Measurements from ENCODE around the gene CDC42SE2. TPM values are rescaled to one million over a fixed set of nuclear protein-coding genes. Genes with fewer than 3 reads are reported as not detected.

Gene CDC42SE2
- polyA plus RNA-seq, 3 donors, result 34.4 to 135 (median 92.6) TPM

DNA sequence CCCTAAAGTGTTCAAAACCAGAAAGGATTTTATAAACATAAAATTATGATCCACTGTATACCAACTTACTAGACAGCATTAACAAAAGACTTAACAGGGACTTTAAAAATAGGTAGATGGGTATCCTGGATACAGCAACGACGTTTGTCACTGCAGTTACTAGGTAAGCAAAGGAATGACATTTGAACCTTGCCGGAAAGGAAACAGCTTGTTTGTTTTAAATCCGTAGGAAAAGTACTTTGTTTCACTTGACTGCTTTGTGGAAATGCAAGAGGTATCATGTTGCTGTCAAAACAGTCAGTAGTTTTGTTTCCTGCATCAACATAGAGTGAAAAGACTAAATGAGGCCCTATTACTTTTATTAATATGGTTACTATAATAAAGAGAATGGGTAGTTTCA, 122.9 kb downstream of the CDC42SE2 start:
- H3K9ac ChIP-seq (ENCODE audit: insufficient read depth, low read length, poor library complexity, severe bottlenecking), result no peak overlapping the region
- H3K79me2 ChIP-seq (ENCODE audit: insufficient read depth, low read length), result peaks cover 68% of the 10 kb centered on the region
- no peaks in the 10 kb centered on the region for H3K27me3 ChIP-seq (ENCODE audit: control insufficient read depth in 2 of 2, insufficient read depth in 2 of 2, low read length in 2 of 2)
- Mint-ChIP-seq H3K9me3 (no peaks in the 10 kb centered on the region), H3K4me1 (peaks cover 9% of the 10 kb centered on the region), H3K36me3 (peaks cover 45 to 61% of the 10 kb centered on the region in 2 donors), H3K4me3 (no peak overlapping the region), H3K27me3 (ENCODE audit: low read depth in 3 of 3) (no peaks in the 10 kb centered on the region), H3K27ac (no peak overlapping the region)
- TF ChIP-seq, protein P1, sequence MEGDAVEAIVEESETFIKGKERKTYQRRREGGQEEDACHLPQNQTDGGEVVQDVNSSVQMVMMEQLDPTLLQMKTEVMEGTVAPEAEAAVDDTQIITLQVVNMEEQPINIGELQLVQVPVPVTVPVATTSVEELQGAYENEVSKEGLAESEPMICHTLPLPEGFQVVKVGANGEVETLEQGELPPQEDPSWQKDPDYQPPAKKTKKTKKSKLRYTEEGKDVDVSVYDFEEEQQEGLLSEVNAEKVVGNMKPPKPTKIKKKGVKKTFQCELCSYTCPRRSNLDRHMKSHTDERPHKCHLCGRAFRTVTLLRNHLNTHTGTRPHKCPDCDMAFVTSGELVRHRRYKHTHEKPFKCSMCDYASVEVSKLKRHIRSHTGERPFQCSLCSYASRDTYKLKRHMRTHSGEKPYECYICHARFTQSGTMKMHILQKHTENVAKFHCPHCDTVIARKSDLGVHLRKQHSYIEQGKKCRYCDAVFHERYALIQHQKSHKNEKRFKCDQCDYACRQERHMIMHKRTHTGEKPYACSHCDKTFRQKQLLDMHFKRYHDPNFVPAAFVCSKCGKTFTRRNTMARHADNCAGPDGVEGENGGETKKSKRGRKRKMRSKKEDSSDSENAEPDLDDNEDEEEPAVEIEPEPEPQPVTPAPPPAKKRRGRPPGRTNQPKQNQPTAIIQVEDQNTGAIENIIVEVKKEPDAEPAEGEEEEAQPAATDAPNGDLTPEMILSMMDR (IDR thresholded peaks at IDR 0.05), result no peak
- peaks cover 8% of the 10 kb centered on the region in 2 donors for H3K4me1 ChIP-seq (ENCODE audit: control insufficient read depth in 1 of 2, insufficient read depth in 2 of 2, low read length in 2 of 2)
- DNase-seq, result no peak
- H4K20me1 ChIP-seq (ENCODE audit: insufficient read depth, low read length), result peaks cover 44% of the 10 kb centered on the region
- no peak overlapping the region for H3K27ac ChIP-seq (ENCODE audit: low read depth in 1 of 2, low read length in 2 of 2)
- H3K4me2 ChIP-seq (replicated peaks; ENCODE audit: extremely low read depth, low read length, poor library complexity, severe bottlenecking), result no peak overlapping the region
- peaks cover 59 to 76% of the 10 kb centered on the region in 2 donors for H3K36me3 ChIP-seq (replicated peaks in 1 of 2; ENCODE audit: control insufficient read depth in 1 of 2, insufficient read depth in 2 of 2, low read length in 2 of 2)
- no peak overlapping the region for H2AFZ ChIP-seq (ENCODE audit: insufficient read depth, low read depth, low read length, poor library complexity, severe bottlenecking)
- 100% methylated on average over 1 of the region's 4 CpGs for WGBS (ENCODE audit: insufficient coverage)
- H3K4me3 ChIP-seq (replicated peaks in 1 of 3; ENCODE audit: low read depth in 2 of 3, low read length in 3 of 3), result no peak overlapping the region
- no peaks in the 10 kb centered on the region for H3K9me3 ChIP-seq (replicated peaks in 1 of 2; ENCODE audit: control insufficient read depth in 1 of 2, insufficient read depth in 1 of 2, low read length in 2 of 2)
- intact Hi-C loops (cut with micrococcal nuclease), result loop anchor here in 1 of 2 donors (10.0 kb wide), 1 partner anchor 112 kb away; no protein-coding TSS in a partner anchor

DNA sequence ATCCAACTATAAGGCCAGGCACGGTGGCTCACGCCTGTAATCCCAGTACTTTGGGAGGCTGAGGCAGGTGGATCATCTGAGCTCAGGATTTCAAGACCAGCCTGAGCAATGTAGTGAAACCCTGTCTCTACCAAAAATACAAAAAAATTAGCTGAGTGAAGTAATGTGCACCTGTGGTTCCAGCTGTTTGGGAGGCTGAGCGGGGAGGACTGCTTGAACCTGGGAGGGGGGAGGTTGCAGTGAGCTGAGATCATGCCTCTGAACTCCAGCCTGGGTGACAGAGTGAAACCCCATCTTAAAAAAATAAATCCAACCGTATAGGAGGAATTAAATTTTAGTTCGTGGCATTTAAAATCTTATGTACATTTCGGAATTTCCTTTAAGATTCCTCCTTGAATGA, 123.4 kb downstream of the CDC42SE2 start:
- peaks cover 3% of the 10 kb centered on the region in 2 donors for H3K4me1 ChIP-seq (ENCODE audit: control insufficient read depth in 1 of 2, insufficient read depth in 2 of 2, low read length in 2 of 2)
- no peak overlapping the region for H3K4me2 ChIP-seq (replicated peaks; ENCODE audit: extremely low read depth, low read length, poor library complexity, severe bottlenecking)
- H3K9ac ChIP-seq (ENCODE audit: insufficient read depth, low read length, poor library complexity, severe bottlenecking), result no peak overlapping the region
- H3K4me3 ChIP-seq (replicated peaks in 1 of 3; ENCODE audit: low read depth in 2 of 3, low read length in 3 of 3), result no peak overlapping the region
- H3K27ac ChIP-seq (ENCODE audit: low read depth in 1 of 2, low read length in 2 of 2), result peak overlapping the region in 1 of 2 donors; percentile 38
- peaks cover 5% of the 10 kb centered on the region for H3K4me1 Mint-ChIP-seq
- no peak overlapping the region for H2AFZ ChIP-seq (ENCODE audit: insufficient read depth, low read depth, low read length, poor library complexity, severe bottlenecking)
- no peaks in the 10 kb centered on the region for H3K27me3 ChIP-seq (ENCODE audit: control insufficient read depth in 2 of 2, insufficient read depth in 2 of 2, low read length in 2 of 2)
- peaks cover 63% of the 10 kb centered on the region for H3K79me2 ChIP-seq (ENCODE audit: insufficient read depth, low read length)
- H3K27me3 Mint-ChIP-seq (ENCODE audit: low read depth in 3 of 3), result no peaks in the 10 kb centered on the region
- WGBS (ENCODE audit: insufficient coverage), result 90% methylated on average over 2 of the region's 6 CpGs
- H3K4me3 Mint-ChIP-seq, result no peak overlapping the region
- intact Hi-C loops (cut with micrococcal nuclease), result loop anchor here in 1 of 2 donors (10.0 kb wide), 1 partner anchor 112 kb away; no protein-coding TSS in a partner anchor
- no peaks in the 10 kb centered on the region for H3K9me3 ChIP-seq (replicated peaks in 1 of 2; ENCODE audit: control insufficient read depth in 1 of 2, insufficient read depth in 1 of 2, low read length in 2 of 2)
- TF ChIP-seq, protein P1 (IDR thresholded peaks at IDR 0.05), result no peak
- H3K36me3 Mint-ChIP-seq, result peaks cover 49 to 65% of the 10 kb centered on the region in 2 donors
- H3K27ac Mint-ChIP-seq, result peak overlapping the region in 5 of 7 donors; percentile 31 to 85 (median 42)
- DNase-seq, result no peak
- no peaks in the 10 kb centered on the region for H3K9me3 Mint-ChIP-seq
- peaks cover 63 to 81% of the 10 kb centered on the region in 2 donors for H3K36me3 ChIP-seq (replicated peaks in 1 of 2; ENCODE audit: control insufficient read depth in 1 of 2, insufficient read depth in 2 of 2, low read length in 2 of 2)
- H4K20me1 ChIP-seq (ENCODE audit: insufficient read depth, low read length), result peaks cover 46% of the 10 kb centered on the region
